GM12878 (cell line): ENCODE data around the gene RARRES2. TPM values are rescaled to one million over a fixed set of nuclear protein-coding genes. Genes with fewer than 3 reads are reported as not detected.

Experiments used
- CREM ChIP-seq: IDR thresholded peaks from 2 replicates; pipeline ENCODE4 v1.6.1; 2014; ENCODE audit warnings: antibody characterized with exemption, low read depth
- EED ChIP-seq: sonication (generic); IDR thresholded peaks from 2 replicates; pipeline ENCODE4 v1.6.1; 2016; ENCODE audit warnings: antibody characterized with exemption, low read depth
- EZH2 ChIP-seq: IDR thresholded peaks from 2 replicates; pipeline ENCODE4 v1.6.1; 2012; ENCODE audit warnings: low read depth, mild to moderate bottlenecking, control low read depth, inconsistent platforms, low read length, borderline replicate concordance; ENCODE audit not compliant: control insufficient read depth
- FOXM1 ChIP-seq: IDR thresholded peaks from 2 replicates; pipeline ENCODE4 v1.6.1; 2012; ENCODE audit warnings: low read depth, mild to moderate bottlenecking, inconsistent platforms, low read length, moderate library complexity
- IKZF1 ChIP-seq: fragments of 450-650 bp; conservative IDR thresholded peaks from 2 replicates; pipeline ENCODE4 v1.6.1; 2017; ENCODE audit warnings: antibody characterized with exemption, mild to moderate bottlenecking
- IRF4 ChIP-seq: IDR thresholded peaks from 2 replicates; pipeline ENCODE4 v1.6.1; 2011; ENCODE audit warnings: low read depth, low read length
- MEF2B ChIP-seq: fragments of 450-650 bp; IDR thresholded peaks from 2 replicates; pipeline ENCODE4 v1.6.1; 2018; ENCODE audit warnings: mild to moderate bottlenecking, moderate library complexity; ENCODE audit not compliant: partially characterized antibody, poor library complexity, severe bottlenecking
- MLLT1 ChIP-seq: fragments of 450-650 bp; IDR thresholded peaks from 2 replicates; pipeline ENCODE4 v1.6.1; 2016; ENCODE audit warnings: mild to moderate bottlenecking
- NFXL1 ChIP-seq: fragments of 450-650 bp; IDR thresholded peaks from 2 replicates; pipeline ENCODE4 v1.6.1; 2017; ENCODE audit warnings: antibody characterized with exemption, mild to moderate bottlenecking, borderline replicate concordance
- NFYA ChIP-seq: IDR thresholded peaks from 2 replicates; pipeline ENCODE4 v1.6.1; 2011; ENCODE audit warnings: low read depth, mild to moderate bottlenecking, low read length, improper control_type of control experiment, borderline replicate concordance
- RAD21 ChIP-seq: IDR thresholded peaks from 2 replicates; pipeline ENCODE4 v1.6.1; 2011; ENCODE audit warnings: mild to moderate bottlenecking, low read depth, low read length, moderate library complexity; ENCODE audit not compliant: insufficient read depth
- REST ChIP-seq: IDR thresholded peaks from 2 replicates; pipeline ENCODE4 v1.6.1; 2012; ENCODE audit warnings: mild to moderate bottlenecking, low read depth, low read length
- SMARCA5 ChIP-seq: fragments of 450-650 bp; IDR thresholded peaks from 2 replicates; pipeline ENCODE4 v1.6.1; 2017; ENCODE audit warnings: mild to moderate bottlenecking
- SPI1 ChIP-seq: IDR thresholded peaks from 2 replicates; pipeline ENCODE4 v1.6.1; 2011; ENCODE audit warnings: low read depth, mild to moderate bottlenecking, low read length, moderate library complexity, borderline replicate concordance; ENCODE audit not compliant: insufficient read depth
- SRF ChIP-seq, 2 experiments: IDR thresholded peaks; 2 replicates each; pipeline ENCODE4 v1.6.1; 2011; ENCODE audit warnings: low read depth in 2 of 2, low read length in 2 of 2, mild to moderate bottlenecking in 1 of 2, moderate library complexity in 1 of 2
- WRNIP1 ChIP-seq: IDR thresholded peaks from 2 replicates; pipeline ENCODE4 v1.6.1; 2011; ENCODE audit warnings: low read depth, low read length, improper control_type of control experiment, borderline replicate concordance
- YBX1 ChIP-seq: fragments of 450-650 bp; IDR thresholded peaks from 2 replicates; pipeline ENCODE4 v1.6.1; 2016; ENCODE audit warnings: antibody characterized with exemption
- polyA plus RNA-seq, 11 experiments: library from polyadenylated mRNA; depleted of rRNA in 4 of 11; unstranded in 6 of 11; stranded (reverse) in 5 of 11; fragments of >200 nt; fragmentation: Nextera tagmentation in 4 of 11; fragmentation: Illumina TruSeq in 1 of 11; extraction: Ambion mirVana in 4 of 11; extraction: Trizol in 1 of 11; gene quantifications; 1 replicate in 1 of 11; 2 replicates in 10 of 11; pipeline versions ENCODE4 v1.2.1 to v1.2.3, GENCODE V29; 2011 to 2016; ENCODE audit warnings: inconsistent platforms in 2 of 11, missing spikeins in 2 of 11, low read depth in 1 of 11
- total RNA-seq, 4 experiments: library from RNA; depleted of rRNA in 3 of 4; stranded (reverse); fragments of >200 nt in 3 of 4; fragmentation: Illumina TruSeq in 1 of 4; extraction: Trizol in 1 of 4; gene quantifications; 2 replicates each; pipeline versions ENCODE4 v1.2.1 to v1.2.3, GENCODE V29; 2013 to 2021
- TF ChIP-seq, protein P1 (sequence below): IDR thresholded peaks from 2 replicates; pipeline ENCODE4 v1.6.1; 2011; ENCODE audit warnings: low read depth, mild to moderate bottlenecking, low read length, moderate library complexity, borderline replicate concordance; ENCODE audit errors: extremely low read depth
- TF ChIP-seq, protein P2 (sequence below): IDR thresholded peaks from 2 replicates; pipeline ENCODE4 v1.6.1; 2011; ENCODE audit warnings: low read depth, low read length, improper control_type of control experiment, borderline replicate concordance
- TF ChIP-seq, protein P3 (sequence below): fragments of 450-650 bp; IDR thresholded peaks from 2 replicates; pipeline ENCODE4 v1.6.1; 2017; ENCODE audit warnings: antibody characterized with exemption, mild to moderate bottlenecking, moderate library complexity

The RARRES2 gene
- total and polyA plus RNA-seq, 10 of the 15 experiments (the other 5 are each of a cell fraction or from before 2014, with no cell fraction given) = 0.13 to 2.2 (median 0.40) TPM; not detected in 3

DNA sequence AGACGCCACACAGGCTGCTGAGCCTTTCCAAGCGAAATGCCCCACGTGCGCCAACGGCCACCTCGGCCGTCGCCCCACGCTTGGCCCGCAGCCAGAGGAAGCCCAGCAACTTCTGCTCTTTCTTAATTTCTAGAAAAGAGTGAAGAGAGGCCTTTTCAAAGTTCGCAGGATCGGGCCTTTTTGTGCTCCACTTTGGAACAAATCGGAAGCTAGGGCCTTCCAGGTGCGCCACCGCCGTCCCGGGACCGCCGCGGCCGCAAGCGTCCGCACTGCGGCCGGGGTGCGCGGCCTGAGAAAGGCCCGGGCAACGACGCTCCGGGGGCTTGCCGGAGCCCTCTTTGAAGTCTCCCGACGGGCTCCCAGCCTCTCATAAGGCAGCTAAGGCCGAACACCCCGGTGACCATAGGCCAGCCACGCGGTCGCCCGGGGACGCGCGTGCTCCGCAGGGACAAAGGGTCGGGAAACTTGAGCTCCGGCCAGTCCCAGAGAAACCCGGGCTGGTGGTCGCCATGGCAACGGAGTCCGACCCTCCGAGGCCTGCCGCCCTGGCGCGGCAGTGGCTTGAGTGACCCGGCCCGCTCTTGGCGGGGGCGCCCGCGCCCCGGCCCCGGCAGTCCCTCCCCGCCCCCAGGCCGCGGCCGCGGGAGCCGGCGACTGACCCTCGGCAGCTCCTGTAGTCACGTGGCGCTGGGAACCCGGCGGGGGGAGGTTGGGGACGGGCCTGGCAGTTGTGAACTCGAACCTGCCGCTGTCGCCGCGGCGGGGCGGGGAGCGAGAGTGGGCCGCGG lies 26.9 kb upstream of the RARRES2 start, which contains the start of gene REPIN1 (continued):
- TF ChIP-seq, protein P1, sequence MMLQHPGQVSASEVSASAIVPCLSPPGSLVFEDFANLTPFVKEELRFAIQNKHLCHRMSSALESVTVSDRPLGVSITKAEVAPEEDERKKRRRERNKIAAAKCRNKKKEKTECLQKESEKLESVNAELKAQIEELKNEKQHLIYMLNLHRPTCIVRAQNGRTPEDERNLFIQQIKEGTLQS = peak; percentile 78; the same call in 1 of the 2 replicates
- peak; percentile 16 for TF ChIP-seq MEF2B
- no peak for TF ChIP-seq EZH2
- no peak for TF ChIP-seq SRF (IDR thresholded peaks at IDR 0.05; ENCODE audit: low read depth in 2 of 2, low read length in 2 of 2)
- TF ChIP-seq IKZF1 = peak; percentile 84; the same call in 1 of the 2 replicates
- no peak for TF ChIP-seq YBX1
- TF ChIP-seq MLLT1 = no peak; the same call in 1 of the 2 replicates
- TF ChIP-seq SPI1 = no peak
- TF ChIP-seq, protein P2, sequence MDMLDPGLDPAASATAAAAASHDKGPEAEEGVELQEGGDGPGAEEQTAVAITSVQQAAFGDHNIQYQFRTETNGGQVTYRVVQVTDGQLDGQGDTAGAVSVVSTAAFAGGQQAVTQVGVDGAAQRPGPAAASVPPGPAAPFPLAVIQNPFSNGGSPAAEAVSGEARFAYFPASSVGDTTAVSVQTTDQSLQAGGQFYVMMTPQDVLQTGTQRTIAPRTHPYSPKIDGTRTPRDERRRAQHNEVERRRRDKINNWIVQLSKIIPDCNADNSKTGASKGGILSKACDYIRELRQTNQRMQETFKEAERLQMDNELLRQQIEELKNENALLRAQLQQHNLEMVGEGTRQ = peak; percentile 80
- TF ChIP-seq, protein P3, sequence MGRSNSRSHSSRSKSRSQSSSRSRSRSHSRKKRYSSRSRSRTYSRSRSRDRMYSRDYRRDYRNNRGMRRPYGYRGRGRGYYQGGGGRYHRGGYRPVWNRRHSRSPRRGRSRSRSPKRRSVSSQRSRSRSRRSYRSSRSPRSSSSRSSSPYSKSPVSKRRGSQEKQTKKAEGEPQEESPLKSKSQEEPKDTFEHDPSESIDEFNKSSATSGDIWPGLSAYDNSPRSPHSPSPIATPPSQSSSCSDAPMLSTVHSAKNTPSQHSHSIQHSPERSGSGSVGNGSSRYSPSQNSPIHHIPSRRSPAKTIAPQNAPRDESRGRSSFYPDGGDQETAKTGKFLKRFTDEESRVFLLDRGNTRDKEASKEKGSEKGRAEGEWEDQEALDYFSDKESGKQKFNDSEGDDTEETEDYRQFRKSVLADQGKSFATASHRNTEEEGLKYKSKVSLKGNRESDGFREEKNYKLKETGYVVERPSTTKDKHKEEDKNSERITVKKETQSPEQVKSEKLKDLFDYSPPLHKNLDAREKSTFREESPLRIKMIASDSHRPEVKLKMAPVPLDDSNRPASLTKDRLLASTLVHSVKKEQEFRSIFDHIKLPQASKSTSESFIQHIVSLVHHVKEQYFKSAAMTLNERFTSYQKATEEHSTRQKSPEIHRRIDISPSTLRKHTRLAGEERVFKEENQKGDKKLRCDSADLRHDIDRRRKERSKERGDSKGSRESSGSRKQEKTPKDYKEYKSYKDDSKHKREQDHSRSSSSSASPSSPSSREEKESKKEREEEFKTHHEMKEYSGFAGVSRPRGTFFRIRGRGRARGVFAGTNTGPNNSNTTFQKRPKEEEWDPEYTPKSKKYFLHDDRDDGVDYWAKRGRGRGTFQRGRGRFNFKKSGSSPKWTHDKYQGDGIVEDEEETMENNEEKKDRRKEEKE = no peak
- 0 out of 2 replicates have a peak, but pooled peaks have one; percentile 29 for TF ChIP-seq SMARCA5
- TF ChIP-seq RAD21 = no peak
- peak; percentile 72 for TF ChIP-seq EED
- no peak for TF ChIP-seq NFXL1
- TF ChIP-seq REST = no peak
- TF ChIP-seq FOXM1 = no peak
- TF ChIP-seq WRNIP1 = no peak
- no peak for TF ChIP-seq NFYA
- TF ChIP-seq IRF4 = no peak
- peak; percentile 41; the same call in 1 of the 2 replicates for TF ChIP-seq CREM
